ENCODE data around the gene ZBTB6.
"Not testable (repeated sequence)": the region's sequence is repeated elsewhere in the genome, so short reads cannot be mapped to it uniquely, and the experiment has no call there.

Gene ZBTB6

GRCh38 chr9:122936883-122937282, 23.8 kb upstream of the ZBTB6 start:
- Mint-ChIP-seq H3K4me3 (no peak overlapping the region), H3K27ac (no peak overlapping the region), H3K4me1 (ENCODE audit: low read depth) (peaks cover 34% of the 10 kb centered on the region), H3K27me3 (no peaks in the 10 kb centered on the region), H3K36me3 (peaks cover 2% of the 10 kb centered on the region), H3K9me3 (ENCODE audit: low read depth) (no peaks in the 10 kb centered on the region)

DNA sequence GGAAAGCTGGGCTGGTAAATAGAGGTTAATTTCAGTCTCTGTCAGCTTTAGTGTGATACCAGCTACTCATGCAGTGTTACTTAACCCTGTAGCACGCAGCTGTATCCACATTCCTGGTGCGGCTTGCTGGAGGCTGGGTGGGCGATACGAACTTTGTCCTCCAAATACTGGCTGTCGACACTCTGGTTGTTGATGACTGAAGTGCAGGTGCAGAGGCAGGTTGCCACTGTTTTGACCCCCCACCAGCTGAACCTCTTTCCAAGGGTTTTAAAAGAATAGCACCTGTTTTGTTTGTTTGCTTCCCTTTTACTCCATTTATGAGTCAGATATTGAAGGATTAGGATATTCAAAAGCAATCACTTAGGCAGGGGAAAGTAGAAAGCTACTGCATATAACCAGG, 23.3 kb upstream of the ZBTB6 start:
- Mint-ChIP-seq H3K27ac (no peak overlapping the region), H3K4me3 (no peak overlapping the region), H3K4me1 (ENCODE audit: low read depth) (peaks cover 31% of the 10 kb centered on the region), H3K27me3 (no peaks in the 10 kb centered on the region), H3K36me3 (peaks cover 2% of the 10 kb centered on the region), H3K9me3 (ENCODE audit: low read depth) (no peaks in the 10 kb centered on the region)

DNA sequence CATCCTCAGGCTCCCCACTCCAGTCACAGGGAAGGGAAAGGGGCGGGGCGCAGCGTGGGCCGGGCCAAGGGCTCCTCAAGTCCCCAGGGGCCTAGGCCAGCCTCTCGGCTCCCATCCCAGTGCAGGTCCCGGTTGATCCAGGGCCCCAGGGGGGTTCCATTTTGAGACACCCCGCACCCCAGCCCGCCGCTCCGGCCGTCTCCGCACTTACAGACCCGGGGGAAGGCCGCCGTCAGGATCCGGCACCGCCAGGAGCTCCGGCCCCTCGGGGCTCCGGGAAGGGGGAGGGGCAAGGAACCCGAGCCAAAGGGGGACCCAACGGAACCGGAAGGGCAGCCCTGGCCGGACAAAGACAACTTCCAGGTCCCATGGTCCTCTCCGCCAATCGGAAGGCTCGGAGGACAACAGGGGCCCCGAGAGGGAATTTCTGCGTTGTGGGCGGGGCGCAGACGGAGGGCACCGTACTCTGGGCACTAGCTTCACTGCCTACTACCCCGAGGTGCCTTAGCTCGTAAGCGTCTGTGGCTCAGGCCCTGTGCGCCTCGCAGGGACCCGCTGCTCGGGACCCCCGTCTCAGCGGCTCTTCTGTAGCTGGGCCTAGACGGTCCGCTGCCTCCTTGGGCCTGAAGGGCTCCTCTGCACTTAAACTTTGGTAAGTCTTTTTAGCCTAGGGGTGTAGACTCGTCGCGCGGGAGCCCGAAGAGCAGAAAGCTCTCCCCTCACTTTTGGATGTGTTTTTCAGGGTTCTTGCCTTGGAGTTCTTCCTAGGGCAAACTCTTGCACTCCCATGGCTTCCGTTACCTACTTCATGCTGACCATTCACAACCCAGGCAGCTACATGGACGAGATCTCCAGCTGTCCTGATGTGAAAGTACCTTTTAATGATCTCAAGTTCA, 18.4 kb upstream of the ZBTB6 start, which contains the start of gene ZBTB26:
Gene ZBTB26, minus strand, starts transcription at position 287 of the 896 bp plus-strand sequence. CDS start 11,578 bp downstream, outside the sequence.
- peaks cover 20% of the 10 kb centered on the region for H3K4me1 Mint-ChIP-seq (ENCODE audit: low read depth)
- H3K27ac Mint-ChIP-seq: peak within 1 kb of the TSS; percentile 95
- H3K9me3 Mint-ChIP-seq (ENCODE audit: low read depth): no peaks in the 10 kb centered on the region
- peaks cover under 1% of the 10 kb centered on the region for H3K36me3 Mint-ChIP-seq
- H3K4me3 Mint-ChIP-seq: no peak within 1 kb of the TSS
- no peaks in the 10 kb centered on the region for H3K27me3 Mint-ChIP-seq

- Mint-ChIP-seq H3K9me3 (ENCODE audit: low read depth) (no peaks in the 10 kb centered on the region), H3K36me3 (no peaks in the 10 kb centered on the region), H3K27me3 (no peaks in the 10 kb centered on the region), H3K27ac (no peak overlapping the region), H3K4me1 (ENCODE audit: low read depth) (peaks cover 20% of the 10 kb centered on the region), H3K4me3 (no peak overlapping the region)
Measured at GRCh38 chr9:122930541-122931225, 17.6 kb upstream of the ZBTB6 start.

- H3K36me3 Mint-ChIP-seq: no peaks in the 10 kb centered on the region
- H3K9me3 Mint-ChIP-seq (ENCODE audit: low read depth): no peaks in the 10 kb centered on the region
- H3K27me3 Mint-ChIP-seq: no peaks in the 10 kb centered on the region
- no peak overlapping the region for H3K4me3 Mint-ChIP-seq
- H3K4me1 Mint-ChIP-seq (ENCODE audit: low read depth): peaks cover 17% of the 10 kb centered on the region
- no peak overlapping the region for H3K27ac Mint-ChIP-seq
Measured at GRCh38 chr9:122929796-122930354, 16.8 kb upstream of the ZBTB6 start.

DNA sequence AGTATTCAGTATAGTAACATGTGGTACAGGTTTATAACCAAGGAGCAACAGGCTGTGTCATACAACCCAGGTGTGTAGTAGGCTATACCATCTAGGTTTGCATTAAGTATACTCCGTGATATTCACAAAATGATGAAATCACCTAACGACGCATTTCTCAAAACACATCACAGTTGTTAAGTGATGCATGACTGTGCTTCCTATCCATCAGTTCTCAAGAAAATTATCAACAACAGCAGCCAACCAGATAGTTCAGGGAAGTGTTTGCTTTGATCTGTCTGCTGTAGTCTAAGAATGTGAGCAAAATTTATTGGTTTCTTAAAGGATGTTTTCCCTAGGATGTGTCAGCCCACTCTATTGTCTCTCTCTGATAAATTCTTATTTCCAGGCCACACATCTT, 10.8 kb upstream of the ZBTB6 start:
- H3K27ac Mint-ChIP-seq: no peak overlapping the region
- peaks cover 4% of the 10 kb centered on the region for H3K4me1 Mint-ChIP-seq (ENCODE audit: low read depth)

GRCh38 chr9:122922713-122923112, 9.6 kb upstream of the ZBTB6 start:
- Mint-ChIP-seq H3K27ac (no peak overlapping the region), H3K9me3 (ENCODE audit: low read depth) (no peaks in the 10 kb centered on the region), H3K27me3 (no peaks in the 10 kb centered on the region), H3K36me3 (peaks cover 7% of the 10 kb centered on the region), H3K4me3 (no peak overlapping the region), H3K4me1 (ENCODE audit: low read depth) (peaks cover 4% of the 10 kb centered on the region)

More for the DNA sequence above, 10.8 kb upstream of the ZBTB6 start:
- Mint-ChIP-seq H3K27me3 (no peaks in the 10 kb centered on the region), H3K36me3 (peaks cover 2% of the 10 kb centered on the region), H3K9me3 (ENCODE audit: low read depth) (no peaks in the 10 kb centered on the region), H3K4me3 (no peak overlapping the region)

DNA sequence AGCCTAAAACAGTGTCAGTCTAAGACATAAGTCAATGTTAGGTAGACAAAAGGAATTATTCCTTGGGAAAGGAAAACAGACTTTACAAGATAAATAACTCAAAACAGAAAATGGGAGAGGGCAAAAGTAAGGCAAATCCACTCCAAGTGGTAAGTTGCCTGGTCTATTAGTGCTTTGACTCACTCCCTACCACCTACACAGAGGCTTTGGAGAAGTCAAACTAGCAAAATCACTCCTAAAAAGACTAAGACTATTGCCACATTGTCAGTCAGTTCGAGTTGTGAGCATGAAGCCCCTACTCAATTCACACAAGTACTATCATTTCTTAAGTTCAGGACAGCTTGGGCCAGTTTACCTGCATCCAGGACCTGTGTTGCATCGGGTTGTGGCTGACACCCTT, 5.2 kb upstream of the ZBTB6 start:
- no peak overlapping the region for H3K27ac Mint-ChIP-seq
- H3K4me1 Mint-ChIP-seq (ENCODE audit: low read depth): peaks cover 2% of the 10 kb centered on the region
- H3K36me3 Mint-ChIP-seq: peaks cover 7% of the 10 kb centered on the region
- no peak overlapping the region for H3K4me3 Mint-ChIP-seq
- no peaks in the 10 kb centered on the region for H3K27me3 Mint-ChIP-seq
- no peaks in the 10 kb centered on the region for H3K9me3 Mint-ChIP-seq (ENCODE audit: low read depth)

DNA sequence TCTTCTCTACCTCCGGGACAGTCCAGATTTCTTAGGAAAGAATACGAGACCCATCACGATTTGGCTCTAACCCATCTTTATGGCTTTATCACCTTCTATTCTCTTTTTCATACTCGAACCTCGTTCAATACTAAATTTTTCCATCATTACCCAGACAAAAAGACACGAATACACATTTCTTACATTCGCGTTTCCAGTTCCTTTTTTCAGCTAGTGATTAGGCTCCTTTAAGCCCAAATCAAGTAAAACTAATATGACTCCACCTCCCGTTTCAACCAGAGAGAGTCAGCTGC, 506 bp downstream of the ZBTB6 start:
- H3K27me3 Mint-ChIP-seq: no peaks in the 10 kb centered on the region
- peaks cover 6% of the 10 kb centered on the region for H3K36me3 Mint-ChIP-seq
- H3K4me3 Mint-ChIP-seq: peak overlapping the region; percentile 98

DNA sequence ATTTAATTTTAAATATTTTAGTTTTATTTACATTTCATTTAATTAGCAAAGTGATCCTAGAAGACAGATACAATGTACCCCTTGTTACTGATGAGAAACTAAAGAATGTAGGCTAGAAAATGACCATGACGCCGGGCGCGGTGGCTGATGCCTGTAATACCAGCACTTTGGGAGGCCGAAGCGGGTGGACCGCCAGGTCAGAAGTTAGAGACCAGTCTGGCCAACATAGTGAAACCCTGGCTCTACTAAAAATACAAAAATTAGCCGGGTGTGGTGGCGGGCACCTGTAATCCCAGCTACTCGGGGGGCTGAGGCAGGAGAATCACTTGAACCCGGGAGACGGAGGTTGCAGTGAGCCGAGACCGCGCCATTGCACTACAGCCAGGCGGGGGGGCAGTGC, 7.0 kb downstream of the ZBTB6 start:
- H3K9me3 Mint-ChIP-seq (ENCODE audit: low read depth); H3K36me3 Mint-ChIP-seq; H3K27me3 Mint-ChIP-seq; H3K4me3 Mint-ChIP-seq; H3K27ac Mint-ChIP-seq: not testable (repeated sequence)
- H3K4me1 Mint-ChIP-seq (ENCODE audit: low read depth): peaks cover 35% of the 10 kb centered on the region

More for the DNA sequence above, 506 bp downstream of the ZBTB6 start:
- no peaks in the 10 kb centered on the region for H3K9me3 Mint-ChIP-seq (ENCODE audit: low read depth)
- peak overlapping the region; percentile 97 for H3K27ac Mint-ChIP-seq
- peaks cover 29% of the 10 kb centered on the region for H3K4me1 Mint-ChIP-seq (ENCODE audit: low read depth)

DNA sequence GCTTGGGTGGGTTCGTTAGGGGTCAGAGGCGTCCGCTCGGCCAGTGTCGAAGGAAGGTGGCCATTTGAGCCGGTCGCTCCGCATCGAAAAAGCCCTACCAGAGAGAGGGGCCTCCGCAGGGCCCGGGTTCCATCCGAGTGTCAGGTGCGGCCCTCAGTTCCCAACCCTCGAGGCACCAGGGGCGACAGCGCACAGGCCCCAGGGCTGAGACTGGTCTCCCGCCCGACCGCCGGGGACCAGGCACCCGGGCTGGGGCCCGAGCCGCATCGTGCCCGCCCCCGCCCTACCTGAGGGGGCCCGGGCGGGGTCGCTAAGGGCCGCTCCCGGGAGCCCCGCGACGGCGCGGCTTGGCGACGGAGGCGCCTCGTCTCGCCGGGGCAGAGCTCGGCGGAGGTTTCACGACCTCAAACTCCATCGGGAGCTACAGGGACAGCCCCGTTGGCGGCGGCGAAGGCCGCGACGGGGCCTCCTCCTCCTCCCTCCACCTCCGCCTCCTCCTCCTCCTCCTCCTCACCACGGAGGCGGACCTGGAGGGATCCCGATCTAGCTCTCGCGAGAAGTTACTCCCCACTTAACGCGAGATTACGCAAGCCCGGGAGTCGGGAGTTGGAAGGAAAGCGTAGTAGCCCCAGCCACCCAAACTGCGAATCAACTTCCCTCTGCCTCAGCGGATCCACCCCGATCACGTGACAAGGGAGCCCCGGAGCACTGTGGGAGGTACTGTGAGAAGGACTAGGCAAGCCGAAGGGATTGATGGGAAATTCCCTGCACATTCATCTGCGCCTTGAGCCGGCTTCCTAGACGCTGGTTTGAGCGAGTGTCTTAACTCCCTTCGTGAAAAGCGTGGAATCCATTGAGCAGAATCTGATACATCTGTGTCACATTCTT, 8.1 kb downstream of the ZBTB6 start, which contains the start of gene RC3H2:
Gene RC3H2, minus strand, starts transcription at position 537 of the 888 bp plus-strand sequence. CDS start 7,850 bp downstream, outside the sequence.
- peaks cover 40% of the 10 kb centered on the region for H3K4me1 Mint-ChIP-seq (ENCODE audit: low read depth)
- no peaks in the 10 kb centered on the region for H3K36me3 Mint-ChIP-seq
- H3K27ac Mint-ChIP-seq: peak within 1 kb of the TSS; percentile 98
- H3K9me3 Mint-ChIP-seq (ENCODE audit: low read depth): no peaks in the 10 kb centered on the region
- peak within 1 kb of the TSS; percentile 94 for H3K4me3 Mint-ChIP-seq
- H3K27me3 Mint-ChIP-seq: no peaks in the 10 kb centered on the region

GRCh38 chr9:122904466-122904822, 8.7 kb downstream of the ZBTB6 start:
- H3K27me3 Mint-ChIP-seq: no peaks in the 10 kb centered on the region

GRCh38 chr9:122900791-122901190, 12.3 kb downstream of the ZBTB6 start:
- Mint-ChIP-seq H3K4me1 (ENCODE audit: low read depth) (peaks cover 58% of the 10 kb centered on the region), H3K9me3 (ENCODE audit: low read depth) (no peaks in the 10 kb centered on the region), H3K27me3 (no peaks in the 10 kb centered on the region), H3K27ac (peak overlapping the region; percentile 64), H3K4me3 (peak overlapping the region; percentile 73), H3K36me3 (no peaks in the 10 kb centered on the region)

More at GRCh38 chr9:122904466-122904822, 8.7 kb downstream of the ZBTB6 start:
- H3K4me1 Mint-ChIP-seq (ENCODE audit: low read depth): peaks cover 41% of the 10 kb centered on the region
- H3K36me3 Mint-ChIP-seq: no peaks in the 10 kb centered on the region
- peak overlapping the region; percentile 94 for H3K27ac Mint-ChIP-seq
- H3K4me3 Mint-ChIP-seq: peak overlapping the region; percentile 93
- no peaks in the 10 kb centered on the region for H3K9me3 Mint-ChIP-seq (ENCODE audit: low read depth)

DNA sequence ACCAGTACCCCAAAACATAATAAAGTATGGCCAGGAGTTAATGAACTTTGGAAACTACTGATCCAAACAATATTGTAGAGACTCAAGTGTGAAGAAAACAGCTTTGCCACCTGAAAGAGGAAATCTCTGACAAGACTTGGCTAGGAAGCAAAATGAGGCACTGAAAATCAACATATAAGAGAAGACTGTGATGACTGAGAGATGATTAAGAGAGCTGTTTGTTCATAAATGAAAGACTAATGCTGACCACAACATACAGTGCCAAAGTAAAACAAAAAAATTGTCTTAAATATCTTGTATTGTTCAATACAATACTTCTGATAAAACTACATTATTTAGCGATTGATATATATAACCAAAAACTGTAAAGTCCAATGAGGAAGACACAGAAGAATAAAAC, 15.2 kb downstream of the ZBTB6 start:
- Mint-ChIP-seq H3K4me3 (no peak overlapping the region), H3K27ac (peak overlapping the region; percentile 69), H3K27me3 (no peaks in the 10 kb centered on the region), H3K36me3 (no peaks in the 10 kb centered on the region), H3K4me1 (ENCODE audit: low read depth) (peaks cover 45% of the 10 kb centered on the region), H3K9me3 (ENCODE audit: low read depth) (no peaks in the 10 kb centered on the region)

Data from activated naive CD8-positive, alpha-beta T cell (primary cell).